Panc1 (cell line): ENCODE measurements around the gene FIGLA. TPM values are rescaled to one million over a fixed set of nuclear protein-coding genes. Genes with fewer than 3 reads are reported as not detected.

Experiments
- ATAC-seq: fragments of 200-7000 bp; cut with Tn5 transposase; 2 replicates; pipeline ENCODE4 v1.9.1; 2020; ENCODE audit warnings: mild to moderate bottlenecking, moderate library complexity
- BruUV-seq: library from RNA; stranded (reverse); fragments of 400-500 nt; replicated peaks from 2 replicates; lab custom pipeline; 2021; lab: Mats Ljungman, UMichigan
- CTCF ChIA-PET: fragments of 300-600 bp; sonication (Branson Sonifier 250); formaldehyde crosslinking; loops from one replicate; lab custom pipeline; 2022; ENCODE audit warnings: antibody characterized with exemption; lab: Charles Lee
- POLR2A ChIA-PET: fragments of 300-600 bp; sonication (Branson Sonifier 250); formaldehyde crosslinking; loops from one replicate; lab custom pipeline; 2022; ENCODE audit warnings: antibody characterized with exemption; lab: Charles Lee
- DNase-seq: peaks from one replicate; pipeline ENCODE4 v3.0.0-alpha.2; 2010; ENCODE audit warnings: low read depth, low spot score
- H3K27ac ChIP-seq: 2 replicates; pipeline ENCODE4 v1.5.1; 2011; ENCODE audit warnings: mild to moderate bottlenecking, low read length, inconsistent platforms
- H3K27me3 ChIP-seq: fragments of 200-500 bp; sonication (Bioruptor generic); 2 replicates; pipeline ENCODE4 v1.6.0; 2014; ENCODE audit warnings: low read length, inconsistent platforms; ENCODE audit not compliant: control insufficient read depth, insufficient read depth
- H3K36me3 ChIP-seq: fragments of 200-500 bp; sonication (Bioruptor generic); 2 replicates; pipeline ENCODE4 v1.5.1; 2014; ENCODE audit warnings: inconsistent platforms, mild to moderate bottlenecking, low read length, moderate library complexity; ENCODE audit not compliant: control insufficient read depth, insufficient read depth
- H3K4me1 ChIP-seq: 2 replicates; pipeline ENCODE4 v1.5.1; 2011; ENCODE audit warnings: inconsistent platforms, mild to moderate bottlenecking, low read length, moderate library complexity; ENCODE audit not compliant: control insufficient read depth, insufficient read depth
- H3K4me3 ChIP-seq, 2 experiments: 2 replicates each; pipeline ENCODE4 v1.5.1; 2011 to 2012; ENCODE audit warnings: low read depth in 2 of 2, low read length in 2 of 2, mild to moderate bottlenecking in 2 of 2, inconsistent platforms in 1 of 2, moderate library complexity in 1 of 2
- H3K9me3 ChIP-seq: fragments of 200-500 bp; sonication (Bioruptor generic); 2 replicates; pipeline ENCODE4 v1.5.1; 2014; ENCODE audit warnings: low read depth, mild to moderate bottlenecking, inconsistent platforms, low read length, moderate library complexity; ENCODE audit not compliant: control insufficient read depth, insufficient read depth
- CTCF ChIP-seq: fragments of 450-650 bp; IDR thresholded peaks from 2 replicates; pipeline ENCODE4 v1.5.1; 2017; ENCODE audit warnings: mild to moderate bottlenecking
- POLR2AphosphoS5 ChIP-seq: IDR thresholded peaks from 2 replicates; pipeline ENCODE4 v1.6.1; 2012; ENCODE audit warnings: mild to moderate bottlenecking, low read depth, low read length, moderate library complexity
- REST ChIP-seq, 2 experiments: IDR thresholded peaks; 2 replicates each; pipeline ENCODE4 v1.6.1; 2011 to 2012; ENCODE audit warnings: low read depth in 2 of 2, control low read depth in 1 of 2, low read length in 1 of 2, mild to moderate bottlenecking in 1 of 2, moderate library complexity in 1 of 2; ENCODE audit not compliant: insufficient read depth in 1 of 2
- SIN3A ChIP-seq: IDR thresholded peaks from 2 replicates; pipeline ENCODE4 v1.6.1; 2012; ENCODE audit warnings: low read depth, mild to moderate bottlenecking, low read length, moderate library complexity, borderline replicate concordance; ENCODE audit not compliant: insufficient read depth
- TCF7L2 ChIP-seq: IDR thresholded peaks from 2 replicates; pipeline ENCODE4 v1.6.1; 2011; ENCODE audit warnings: mild to moderate bottlenecking, low read depth, low read length, inconsistent platforms
- in situ Hi-C: cut with HindIII; loops from 2 replicates; pipeline ENCODE4 v1.10.0; 2016; ENCODE audit warnings: low sequenced_read_pairs, low pct_unique_long_range_greater_than_20kb
- intact Hi-C: fragments of 100-400 bp; cut with micrococcal nuclease; formaldehyde crosslinking; loops from one replicate; pipeline ENCODE4 v1.10.0; 2022; ENCODE audit not compliant: unreplicated experiment
- total RNA-seq: library from RNA; stranded (reverse); gene quantifications from one replicate; pipeline ENCODE4 v1.2.1, GENCODE V29; 2021; ENCODE audit not compliant: unreplicated experiment

FIGLA gene
- total RNA-seq, 1 experiment from 2014 or later = not detected

- TF ChIP-seq REST (IDR thresholded peaks at IDR 0.05; ENCODE audit: insufficient read depth in 1 of 2, low read depth in 2 of 2, low read length in 1 of 2) = no peak
- no peak for TF ChIP-seq CTCF
- no peak for TF ChIP-seq POLR2AphosphoS5
- no peak for TF ChIP-seq SIN3A
- TF ChIP-seq TCF7L2 = no peak
- Histone ChIP-seq H3K9me3 (no peaks in the 10 kb centered on the region), H3K4me3 (no peak overlapping the region), H3K27me3 (peaks cover 27% of the 10 kb centered on the region), H3K27ac (no peak overlapping the region), H3K4me1 (no peaks in the 10 kb centered on the region), H3K36me3 (no peaks in the 10 kb centered on the region)
- ChIA-PET POLR2A (no interaction called here), CTCF (no interaction called here)
- DNase-seq (no peak), ATAC-seq (no peak)
- in situ Hi-C loops = no loop called here
- no TSS peak for BruUV-seq
- intact Hi-C loops = no loop called here
These were observed 13.0 kb downstream of the FIGLA start for GRCh38 chr2:70777450-70777849.

GRCh38 chr2:70776266-70776665 is 14.2 kb downstream of the FIGLA start:
- H3K4me3 ChIP-seq = no peak overlapping the region
- H3K9me3 ChIP-seq = no peaks in the 10 kb centered on the region
- TF ChIP-seq TCF7L2 = no peak
- no peak for TF ChIP-seq CTCF
- TF ChIP-seq POLR2AphosphoS5 = no peak
- TF ChIP-seq REST (IDR thresholded peaks at IDR 0.05; ENCODE audit: insufficient read depth in 1 of 2, low read depth in 2 of 2, low read length in 1 of 2) = no peak
- no peak for TF ChIP-seq SIN3A
- no peak for ATAC-seq
- intact Hi-C loops = no loop called here
- in situ Hi-C loops = no loop called here
- BruUV-seq = no TSS peak
- CTCF ChIA-PET = no interaction called here
- no peaks in the 10 kb centered on the region for H3K4me1 ChIP-seq
- H3K27me3 ChIP-seq = peaks cover 29% of the 10 kb centered on the region
- POLR2A ChIA-PET = no interaction called here
- DNase-seq = no peak
- H3K27ac ChIP-seq = no peak overlapping the region
- no peaks in the 10 kb centered on the region for H3K36me3 ChIP-seq
